ENCODE measurements around the gene FUT7. TPM values are rescaled to one million over a fixed set of nuclear protein-coding genes. Genes with fewer than 3 reads are reported as not detected.

FUT7 gene
- total and polyA plus RNA-seq, 2 of the 8 experiments (the other 6 are each of a cell fraction or from before 2014, with no cell fraction given), result not detected

DNA sequence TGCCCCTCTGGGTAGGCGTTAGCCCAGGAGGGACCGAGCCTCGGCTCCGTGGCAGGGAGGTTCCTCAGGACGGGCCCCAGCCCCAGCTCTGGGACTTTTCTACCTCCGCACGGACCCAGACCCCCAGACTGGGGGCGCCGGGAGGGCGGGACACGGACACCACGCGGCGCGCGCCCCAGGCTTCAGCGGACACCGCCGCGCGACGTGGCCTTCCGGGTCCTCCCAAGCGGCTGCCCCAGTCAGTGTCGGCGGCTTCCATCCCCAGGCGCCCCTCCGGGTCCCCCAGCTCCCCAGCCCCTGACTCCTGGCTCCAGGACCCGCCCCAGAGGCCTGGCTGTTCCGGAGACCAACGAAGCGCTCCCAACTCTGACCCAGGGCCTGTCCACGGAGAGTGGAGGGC is 46.0 kb downstream of the FUT7 start:
- H3K79me2 ChIP-seq (ENCODE audit: control insufficient read depth in 1 of 2, insufficient read depth in 2 of 2, low read length in 2 of 2), result no peaks in the 10 kb centered on the region
- H3K4me3 ChIP-seq (ENCODE audit: extremely low read depth in 1 of 4, insufficient read depth in 2 of 4, low read depth in 3 of 4, low read length in 4 of 4), result peak overlapping the region; percentile 18 to 68 (median 20); a peak in 6 of 8 replicates
- POLR2A ChIA-PET (ENCODE audit: partially characterized antibody), result interaction anchor here (1.1 kb wide), 1 partner anchor 11 kb away, joined by 3 read pairs; the partner anchor contains the start of gene CLIC3
- H3K27ac ChIP-seq (ENCODE audit: low read depth, low read length), result no peak overlapping the region
- H3K9me3 ChIP-seq (ENCODE audit: insufficient read depth in 2 of 2, low read depth in 1 of 2, low read length in 1 of 2), result peaks cover 3 to 6% of the 10 kb centered on the region in 2 experiments; a peak in 2 of 4 replicates
- FAIRE-seq (no peak), DNase-seq (ENCODE audit: low read depth in 1 of 2, low spot score in 2 of 2) (no peak)
- no peak overlapping the region for H3K14ac ChIP-seq (ENCODE audit: insufficient read length)
- no peak overlapping the region for H2BK12ac ChIP-seq (ENCODE audit: low read depth, low read length)
- no peak overlapping the region for H3K56ac ChIP-seq (replicated peaks; ENCODE audit: insufficient read length, low read depth, low read length)
- peaks cover 13 to 45% (median 42%) of the 10 kb centered on the region in 4 experiments for H3K27me3 ChIP-seq (replicated peaks in 1 of 4; ENCODE audit: control insufficient read depth in 3 of 4, extremely low read depth in 1 of 4, insufficient read depth in 3 of 4, low read length in 3 of 4)
- peaks cover 12% of the 10 kb centered on the region; the same call in 1 of the 2 replicates for H3K23me2 ChIP-seq (ENCODE audit: low read depth, low read length)
- no peak overlapping the region for H3K9ac ChIP-seq (replicated peaks in 1 of 4; ENCODE audit: extremely low read depth in 1 of 4, low read depth in 3 of 4, low read length in 3 of 4)
- H3K18ac ChIP-seq (ENCODE audit: extremely low read depth, low read length), result no peak overlapping the region; the same call in 1 of the 2 replicates
- no peak overlapping the region for H3K23ac ChIP-seq (ENCODE audit: insufficient read length)
- no peaks in the 10 kb centered on the region for H3K79me1 ChIP-seq (ENCODE audit: low read depth, low read length)
- no peak overlapping the region for H2AFZ ChIP-seq (ENCODE audit: low read length)
- CTCF ChIA-PET (ENCODE audit: partially characterized antibody), result interaction anchor here (0.7 to 2.2 kb wide), 9 partner anchors 11 to 142 kb away, joined by 3 to 9 read pairs (median 4); partner anchors contain the start of gene SAPCD2
- H2AK5ac ChIP-seq (ENCODE audit: low read depth, low read length), result no peak overlapping the region
- no peak overlapping the region for H4K91ac ChIP-seq (replicated peaks; ENCODE audit: insufficient read length, low read length)
- H2BK5ac ChIP-seq (ENCODE audit: low read depth, low read length), result no peak overlapping the region
- peaks cover 0 to 4% (median 2%) of the 10 kb centered on the region in 4 experiments; a peak in 2 of 7 replicates for H3K4me1 ChIP-seq (replicated peaks in 1 of 4; ENCODE audit: control insufficient read depth in 3 of 4, insufficient read depth in 4 of 4, low read length in 3 of 4)
- WGBS, 2 experiments (ENCODE audit: extremely low coverage in 1 of 2, insufficient coverage in 1 of 2, insufficient read length in 1 of 2, insufficient replicate concordance in 2 of 2, low coverage in 1 of 2, low lambda C conversion rate in 2 of 2, missing lambda C conversion rate in 1 of 2), result 18% methylated on average over 15 of the region's 33 CpGs; no CpG with 5 or more reads in 1 of the 2 experiments
- no peak overlapping the region for H2BK120ac ChIP-seq (replicated peaks; ENCODE audit: low read depth, low read length)
- H2BK15ac ChIP-seq (ENCODE audit: low read length), result no peak overlapping the region
- H2BK20ac ChIP-seq (ENCODE audit: low read length), result no peak overlapping the region
- H3K36me3 ChIP-seq (ENCODE audit: control insufficient read depth in 2 of 4, insufficient read depth in 4 of 4, low read length in 3 of 4), result no peaks in the 10 kb centered on the region
- no peak overlapping the region for H4K5ac ChIP-seq (ENCODE audit: insufficient read length, low read depth, low read length)
- H4K8ac ChIP-seq (ENCODE audit: extremely low read depth, insufficient read depth, low read length), result no peak overlapping the region
- peaks cover 0 to 1% of the 10 kb centered on the region in 2 experiments for H4K20me1 ChIP-seq (replicated peaks in 1 of 2; ENCODE audit: control insufficient read depth in 1 of 2, insufficient read depth in 2 of 2, low read length in 2 of 2)
- no peak overlapping the region for H3K4ac ChIP-seq (replicated peaks; ENCODE audit: insufficient read length, low read depth, low read length)
- peak overlapping the region; percentile 69 to 87 for H3K4me2 ChIP-seq (ENCODE audit: insufficient read depth in 1 of 2, low read depth in 2 of 2, low read length in 2 of 2)
- TF ChIP-seq SRF (IDR thresholded peaks at IDR 0.05; ENCODE audit: low read depth, low read length), result no peak
- no peak for TF ChIP-seq RFX5 (IDR thresholded peaks at IDR 0.05; ENCODE audit: borderline replicate concordance, low read depth, low read length)
- TF ChIP-seq TEAD4 (IDR thresholded peaks at IDR 0.05; ENCODE audit: low read depth, low read length), result no peak
- TF ChIP-seq GTF2F1 (IDR thresholded peaks at IDR 0.05; ENCODE audit: borderline replicate concordance, low read depth, low read length), result no peak
- no peak for TF ChIP-seq RBBP5 (IDR thresholded peaks at IDR 0.05; ENCODE audit: borderline replicate concordance, low read depth, low read length)
- TF ChIP-seq HDAC2 (IDR thresholded peaks at IDR 0.05; ENCODE audit: borderline replicate concordance in 1 of 2, low read depth in 2 of 2, low read length in 2 of 2), result no peak
- TF ChIP-seq CREB1 (IDR thresholded peaks at IDR 0.05), result no peak
- no peak for TF ChIP-seq SIX5 (IDR thresholded peaks at IDR 0.05; ENCODE audit: low read depth, low read length)
- TF ChIP-seq JUND (IDR thresholded peaks at IDR 0.05; ENCODE audit: low read length), result no peak
- TF ChIP-seq BCL11A (IDR thresholded peaks at IDR 0.05; ENCODE audit: low read depth in 2 of 2, low read length in 2 of 2), result no peak
- TF ChIP-seq SIRT6 (IDR thresholded peaks at IDR 0.05; ENCODE audit: low read length), result no peak
- TF ChIP-seq MAFK (IDR thresholded peaks at IDR 0.05; ENCODE audit: low read depth, low read length), result no peak
- no peak for TF ChIP-seq TBP (IDR thresholded peaks at IDR 0.05; ENCODE audit: low read depth, low read length)
- no peak for TF ChIP-seq SIN3A (conservative IDR thresholded peaks at IDR 0.05 in 1 of 2, IDR thresholded peaks at IDR 0.05 in 1 of 2; ENCODE audit: low read depth in 1 of 2, low read length in 2 of 2)
- no peak for TF ChIP-seq PHF8 (conservative IDR thresholded peaks at IDR 0.05; ENCODE audit: low read depth, low read length)
